GM10266 (cell line): Measurements from ENCODE around the gene STOM.

ENCODE experiments used
- DNase-seq: peaks from one replicate; pipeline ENCODE4 v3.0.0; 2012; ENCODE audit errors: extremely low spot score
- TF ChIP-seq, protein P1 (sequence below): IDR thresholded peaks from 2 replicates; pipeline ENCODE4 v1.5.1; 2012; ENCODE audit warnings: mild to moderate bottlenecking, low read depth; ENCODE audit not compliant: control insufficient read depth, insufficient read depth; ENCODE audit errors: missing control alignments

STOM gene

DNA sequence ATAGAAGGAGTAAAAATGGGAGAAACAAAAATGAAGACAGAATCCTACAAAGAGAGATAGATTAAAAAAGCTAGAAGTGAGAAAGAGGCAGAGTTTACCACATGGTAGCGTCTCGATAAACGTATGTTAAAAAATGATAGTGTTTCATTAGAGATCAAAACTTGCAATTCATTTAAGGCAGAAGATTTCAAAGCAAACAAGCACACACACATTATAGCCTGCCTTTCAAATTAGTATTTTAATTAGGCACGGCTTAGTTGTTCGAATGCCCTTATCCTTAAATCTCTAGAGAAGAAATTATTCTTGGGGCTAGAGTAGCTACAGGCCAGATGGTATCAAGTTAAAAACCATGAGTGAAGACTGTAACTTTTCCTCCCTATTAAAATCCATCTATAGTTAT, 6.0 kb downstream of the STOM start:
- DNase-seq = no peak
- TF ChIP-seq, protein P1, sequence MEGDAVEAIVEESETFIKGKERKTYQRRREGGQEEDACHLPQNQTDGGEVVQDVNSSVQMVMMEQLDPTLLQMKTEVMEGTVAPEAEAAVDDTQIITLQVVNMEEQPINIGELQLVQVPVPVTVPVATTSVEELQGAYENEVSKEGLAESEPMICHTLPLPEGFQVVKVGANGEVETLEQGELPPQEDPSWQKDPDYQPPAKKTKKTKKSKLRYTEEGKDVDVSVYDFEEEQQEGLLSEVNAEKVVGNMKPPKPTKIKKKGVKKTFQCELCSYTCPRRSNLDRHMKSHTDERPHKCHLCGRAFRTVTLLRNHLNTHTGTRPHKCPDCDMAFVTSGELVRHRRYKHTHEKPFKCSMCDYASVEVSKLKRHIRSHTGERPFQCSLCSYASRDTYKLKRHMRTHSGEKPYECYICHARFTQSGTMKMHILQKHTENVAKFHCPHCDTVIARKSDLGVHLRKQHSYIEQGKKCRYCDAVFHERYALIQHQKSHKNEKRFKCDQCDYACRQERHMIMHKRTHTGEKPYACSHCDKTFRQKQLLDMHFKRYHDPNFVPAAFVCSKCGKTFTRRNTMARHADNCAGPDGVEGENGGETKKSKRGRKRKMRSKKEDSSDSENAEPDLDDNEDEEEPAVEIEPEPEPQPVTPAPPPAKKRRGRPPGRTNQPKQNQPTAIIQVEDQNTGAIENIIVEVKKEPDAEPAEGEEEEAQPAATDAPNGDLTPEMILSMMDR = no peak

DNA sequence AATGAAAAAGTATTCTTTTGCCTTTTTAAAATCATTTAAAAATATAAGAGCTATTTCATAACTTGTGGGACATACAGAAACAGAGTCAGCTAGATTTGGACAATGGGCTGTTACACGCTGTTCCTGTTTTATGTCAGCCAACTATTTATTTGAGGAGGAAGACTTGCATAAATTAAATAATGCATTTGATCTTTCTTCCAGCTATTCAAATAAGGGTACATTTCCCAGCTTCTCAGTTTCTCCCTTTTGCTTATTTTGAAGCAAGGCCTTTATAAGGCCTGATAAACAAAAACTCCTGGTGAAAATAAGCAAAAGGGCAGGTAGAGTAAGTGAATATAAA, 6.5 kb downstream of the STOM start:
- TF ChIP-seq, protein P1 = no peak
- no peak for DNase-seq

DNA sequence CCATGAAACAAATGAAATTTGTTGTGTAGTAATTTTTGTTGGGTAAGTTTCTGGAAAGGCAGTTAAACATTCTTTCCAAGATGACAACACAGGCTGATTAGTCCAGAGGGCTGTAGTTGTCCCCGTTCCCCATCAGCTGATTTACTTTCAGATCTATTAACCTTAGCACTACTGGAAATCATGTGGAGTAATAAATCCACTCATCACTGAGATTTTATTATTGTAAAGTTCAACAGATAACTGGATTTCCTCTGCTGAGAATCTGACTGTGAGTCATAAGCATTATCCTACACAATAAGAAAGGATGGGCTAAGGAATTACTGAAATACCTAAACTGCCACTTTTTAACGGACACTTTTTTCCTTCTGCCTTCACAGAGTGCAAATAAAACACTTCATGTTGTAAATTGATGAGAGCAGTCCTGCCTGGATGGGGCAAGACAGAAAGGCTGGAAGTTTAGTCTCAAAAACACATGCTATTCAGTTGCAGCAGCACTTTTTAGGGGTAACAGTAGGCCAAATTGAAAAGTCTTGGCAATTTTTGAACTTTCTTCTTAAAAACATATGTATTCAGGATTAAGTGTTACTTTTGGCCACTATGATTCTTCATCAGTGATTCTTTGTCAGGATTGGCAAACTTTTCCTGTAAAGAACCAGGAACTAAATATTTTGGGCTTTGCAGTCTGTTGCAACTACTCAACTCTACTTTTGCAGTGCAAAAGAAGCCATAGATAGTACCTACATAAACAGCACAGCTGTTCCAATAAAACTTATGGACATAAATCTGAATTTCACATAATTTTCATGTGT, 7.0 kb downstream of the STOM start:
- TF ChIP-seq, protein P1 = no peak
- no peak for DNase-seq

DNA sequence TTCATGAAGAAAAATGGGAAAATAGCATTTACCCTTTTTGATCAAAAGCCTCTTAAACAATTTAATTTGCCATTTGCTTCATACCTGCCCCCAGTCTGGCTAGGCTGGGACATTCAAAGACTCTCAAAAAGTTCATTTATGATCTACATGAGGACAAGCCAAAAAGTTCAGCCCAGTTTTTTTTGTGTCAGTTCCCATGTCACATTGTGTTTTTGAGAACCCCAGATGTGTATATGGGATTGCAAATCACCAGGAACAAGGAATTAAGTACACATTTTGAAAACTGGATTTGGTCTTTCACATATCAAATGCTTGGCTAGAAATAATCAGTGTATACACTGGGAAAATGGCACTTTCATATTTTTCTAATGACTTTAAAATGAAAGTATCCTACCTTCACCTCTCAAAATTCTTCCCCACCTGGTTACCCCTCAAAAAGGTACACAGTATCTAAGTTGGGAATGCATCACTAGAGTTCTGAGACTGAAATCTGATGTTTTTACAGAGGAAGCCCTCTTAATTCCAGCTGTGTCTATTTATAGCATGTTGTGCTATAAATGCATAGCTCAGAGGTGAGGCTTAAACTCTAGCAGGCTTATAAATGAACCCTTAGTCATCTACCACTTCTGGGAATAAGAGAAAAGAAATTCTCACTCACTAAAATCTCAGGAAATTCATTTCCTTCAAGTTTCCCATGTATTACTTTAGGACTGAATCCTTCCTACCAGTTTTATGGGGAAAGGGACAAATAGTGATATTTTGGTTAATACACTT, 9.3 kb downstream of the STOM start:
- no peak for DNase-seq
- TF ChIP-seq, protein P1 = no peak

DNA sequence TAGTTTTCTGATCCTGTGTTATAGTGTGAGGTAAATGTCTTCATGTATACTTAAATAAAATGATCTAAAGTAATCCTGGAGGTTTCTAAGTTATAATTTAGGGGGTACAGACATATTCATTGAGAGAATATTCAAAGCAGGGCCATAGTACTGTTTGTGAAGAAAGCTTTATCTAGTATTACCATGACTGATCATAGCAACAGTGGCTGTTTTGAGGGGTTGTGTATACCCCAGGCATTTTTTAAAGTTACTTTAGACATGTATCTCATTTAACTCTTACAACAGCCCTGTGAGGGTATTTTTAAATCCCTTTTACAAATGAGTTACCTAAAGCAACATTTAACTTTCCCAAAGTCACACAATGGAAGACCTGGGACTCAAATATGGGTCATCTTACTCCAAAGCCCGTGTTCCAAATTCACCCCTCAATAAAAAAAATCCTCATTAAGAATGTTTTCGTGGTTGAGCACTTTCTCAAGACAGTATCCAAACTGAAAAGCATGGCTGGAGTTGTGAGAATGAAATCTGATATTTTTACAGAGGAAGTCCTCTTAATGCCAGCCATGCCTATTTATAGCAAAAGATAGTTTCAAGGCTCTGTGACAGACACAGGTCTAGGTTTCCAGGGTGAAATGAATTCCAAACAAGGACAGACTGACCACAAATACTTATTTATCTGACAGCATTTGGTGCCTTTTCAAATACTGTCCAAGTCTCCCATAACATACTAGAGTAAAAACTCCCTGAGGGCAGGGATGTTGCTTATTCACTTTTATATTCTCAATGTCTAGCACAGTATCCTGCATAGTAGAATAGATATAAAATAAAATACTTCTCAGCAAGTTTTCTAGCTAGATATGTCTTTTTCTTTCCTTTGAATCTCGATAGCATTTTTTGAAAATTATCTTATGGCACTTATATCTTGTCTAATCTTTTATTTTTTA, 10.4 kb downstream of the STOM start:
- DNase-seq = no peak
- TF ChIP-seq, protein P1 = no peak

DNA sequence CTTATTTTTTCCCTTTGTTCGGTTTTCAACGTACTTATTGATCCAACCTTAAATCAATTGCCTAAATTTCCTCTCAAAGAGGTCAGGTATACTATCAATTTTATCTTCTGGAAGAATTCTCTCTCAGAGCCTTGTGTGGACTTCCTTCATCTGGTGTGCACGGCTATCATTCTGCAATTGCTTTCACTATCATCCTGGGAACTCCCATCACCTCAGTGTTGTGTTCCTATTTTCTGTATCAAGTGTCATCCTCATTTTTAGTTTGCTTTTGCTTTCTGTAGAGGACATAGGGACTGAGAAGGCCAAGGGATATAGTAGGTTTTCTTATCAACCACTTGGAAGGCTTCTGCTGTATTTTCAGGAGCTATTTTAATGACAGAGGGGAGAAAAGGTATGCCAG, 11.3 kb downstream of the STOM start:
- DNase-seq = no peak

More for the DNA sequence above, 11.3 kb downstream of the STOM start:
- TF ChIP-seq, protein P1 = no peak
